Measurements from ENCODE around the gene SEZ6L. TPM values are rescaled to one million over a fixed set of nuclear protein-coding genes. Genes with fewer than 3 reads are reported as not detected.

The SEZ6L gene
- total RNA-seq, 4 donors from 2014 or later = 0.23 to 0.83 (median 0.49) TPM

GRCh38 chr22:26295563-26296126, 126.4 kb downstream of the SEZ6L start:
- Histone ChIP-seq H3K27ac (replicated peaks in 1 of 4) (no peak overlapping the region), H3K4me3 (no peak overlapping the region), H3K27me3 (peaks cover 0 to 40% (median 0%) of the 10 kb centered on the region in 4 donors), H3K36me3 (no peaks in the 10 kb centered on the region), H3K9me3 (no peaks in the 10 kb centered on the region), H3K4me1 (no peaks in the 10 kb centered on the region)
- DNase-seq (ENCODE audit: extremely low spot score) = no peak
- TF ChIP-seq POLR2AphosphoS5 (IDR thresholded peaks at IDR 0.05) (no peak), CTCF (IDR thresholded peaks at IDR 0.05) (no peak), POLR2A (IDR thresholded peaks at IDR 0.05; ENCODE audit: low read depth) (no peak), EP300 (IDR thresholded peaks at IDR 0.05) (no peak)
- intact Hi-C loops (cut with DNase I) = no loop called here
- 93% methylated on average over 3 of the region's 3 CpGs for WGBS

DNA sequence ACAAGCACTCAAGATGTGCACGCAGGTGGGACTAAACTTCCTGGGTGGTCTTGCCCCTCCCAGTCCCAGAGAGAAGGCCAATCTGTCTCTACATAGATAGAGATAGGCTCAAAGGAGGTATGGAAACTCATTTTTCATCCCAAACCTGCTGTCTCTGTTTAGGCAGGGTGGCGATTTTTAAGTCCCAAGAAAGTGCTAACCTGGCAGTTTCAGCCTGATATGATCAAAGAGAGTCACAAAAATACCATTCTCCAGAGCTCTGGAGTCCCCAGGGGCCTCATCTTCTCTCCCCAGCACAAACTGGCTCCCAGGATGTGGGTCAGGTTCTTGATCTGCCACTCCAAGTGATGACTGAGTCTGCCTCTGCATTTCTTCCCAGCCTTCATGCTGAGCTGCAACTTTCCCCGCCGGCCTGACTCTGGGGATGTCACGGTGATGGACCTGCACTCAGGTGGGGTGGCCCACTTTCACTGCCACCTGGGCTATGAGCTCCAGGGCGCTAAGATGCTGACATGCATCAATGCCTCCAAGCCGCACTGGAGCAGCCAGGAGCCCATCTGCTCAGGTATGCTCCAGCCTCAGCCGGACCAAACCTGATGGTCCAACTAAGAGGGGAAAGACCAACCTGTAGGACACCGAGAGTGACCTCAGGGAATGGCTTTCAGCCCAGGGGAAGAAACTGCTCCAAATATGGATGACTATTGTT, 129.5 kb downstream of the SEZ6L start:
- intact Hi-C loops (cut with DNase I) = no loop called here
- peaks cover 0 to 64% (median 0%) of the 10 kb centered on the region in 4 donors for H3K27me3 ChIP-seq
- WGBS = 83% methylated on average over 9 of the region's 9 CpGs

DNA sequence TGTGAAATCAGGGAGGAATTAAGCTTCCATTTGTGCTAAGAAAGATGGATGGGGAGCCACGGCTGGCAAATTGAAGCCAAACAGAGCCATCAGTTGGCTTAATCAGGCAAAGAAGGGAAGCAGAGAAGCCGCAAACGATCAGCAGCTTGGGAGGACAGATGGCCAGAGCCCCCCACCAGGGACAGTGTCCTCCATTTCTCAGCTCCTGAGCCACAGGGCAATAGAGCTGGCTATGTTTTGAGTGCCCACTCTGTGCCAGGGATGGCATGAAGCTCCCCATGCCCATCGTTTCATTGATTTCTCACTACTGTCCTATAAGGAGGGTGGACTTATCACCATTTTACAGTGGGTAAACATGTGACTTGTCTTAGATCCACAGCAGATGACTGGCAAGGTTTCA, 133.5 kb downstream of the SEZ6L start:
- TF ChIP-seq POLR2AphosphoS5 (IDR thresholded peaks at IDR 0.05) = no peak
- TF ChIP-seq CTCF (IDR thresholded peaks at IDR 0.05) = no peak
- no peak for TF ChIP-seq EP300 (IDR thresholded peaks at IDR 0.05)
- no peak for TF ChIP-seq POLR2A (IDR thresholded peaks at IDR 0.05; ENCODE audit: low read depth)
- Histone ChIP-seq H3K9me3 (no peaks in the 10 kb centered on the region), H3K4me3 (no peak overlapping the region), H3K27ac (replicated peaks in 1 of 4) (no peak overlapping the region), H3K27me3 (peaks cover 0 to 69% (median 0%) of the 10 kb centered on the region in 4 donors), H3K4me1 (no peaks in the 10 kb centered on the region), H3K36me3 (no peaks in the 10 kb centered on the region)
- DNase-seq (ENCODE audit: extremely low spot score) = no peak
- intact Hi-C loops (cut with DNase I) = no loop called here
- 19% methylated on average over 3 of the region's 4 CpGs for WGBS

More for the DNA sequence above, 129.5 kb downstream of the SEZ6L start:
- Histone ChIP-seq H3K36me3 (no peaks in the 10 kb centered on the region), H3K4me1 (no peaks in the 10 kb centered on the region), H3K9me3 (no peaks in the 10 kb centered on the region), H3K27ac (replicated peaks in 1 of 4) (no peak overlapping the region), H3K4me3 (no peak overlapping the region)
- DNase-seq (ENCODE audit: extremely low spot score) = no peak
- TF ChIP-seq EP300 (IDR thresholded peaks at IDR 0.05) (no peak), POLR2A (IDR thresholded peaks at IDR 0.05; ENCODE audit: low read depth) (no peak), CTCF (IDR thresholded peaks at IDR 0.05) (no peak), POLR2AphosphoS5 (IDR thresholded peaks at IDR 0.05) (no peak)

GRCh38 chr22:26303475-26303874, 134.2 kb downstream of the SEZ6L start:
- Histone ChIP-seq H3K36me3 (no peaks in the 10 kb centered on the region), H3K4me3 (no peak overlapping the region), H3K27me3 (peaks cover 0 to 76% (median 0%) of the 10 kb centered on the region in 4 donors), H3K9me3 (no peaks in the 10 kb centered on the region), H3K4me1 (no peaks in the 10 kb centered on the region), H3K27ac (replicated peaks in 1 of 4) (no peak overlapping the region)
- intact Hi-C loops (cut with DNase I) = no loop called here
- DNase-seq (ENCODE audit: extremely low spot score) = no peak
- 62% methylated on average over 4 of the region's 4 CpGs for WGBS
- TF ChIP-seq CTCF (IDR thresholded peaks at IDR 0.05) = no peak
- no peak for TF ChIP-seq POLR2A (IDR thresholded peaks at IDR 0.05; ENCODE audit: low read depth)
- TF ChIP-seq EP300 (IDR thresholded peaks at IDR 0.05) = no peak
- TF ChIP-seq POLR2AphosphoS5 (IDR thresholded peaks at IDR 0.05) = no peak
